HCT116 (cell line): ENCODE measurements around the gene FLVCR2.

Source experiments
- CBX3 ChIP-seq: IDR thresholded peaks from 2 replicates; pipeline ENCODE4 v1.6.1; 2012; ENCODE audit warnings: low read depth
- EGR1 ChIP-seq: IDR thresholded peaks from 2 replicates; pipeline ENCODE4 v1.6.1; 2012; ENCODE audit warnings: low read depth
- TF ChIP-seq, protein P1 (sequence below): IDR thresholded peaks from 2 replicates; pipeline ENCODE4 v1.6.1; 2011; ENCODE audit warnings: mild to moderate bottlenecking, low read length, moderate library complexity; ENCODE audit not compliant: insufficient replicate concordance; ENCODE audit errors: extremely low read depth
- TF ChIP-seq, protein P2 (sequence below), 3 experiments: fragments of 200-600 bp in 1 of 3; sonication (generic) in 1 of 3; IDR thresholded peaks in 2 of 3; conservative IDR thresholded peaks in 1 of 3; 2 replicates each; pipeline ENCODE4 v1.5.1; 2012 to 2017; ENCODE audit warnings: low read depth in 2 of 3, low read length in 2 of 3, antibody characterized with exemption in 1 of 3, borderline replicate concordance in 1 of 3, control low read depth in 1 of 3, mild to moderate bottlenecking in 1 of 3, mixed read lengths in 1 of 3, mixed run types in 1 of 3, moderate library complexity in 1 of 3; ENCODE audit not compliant: insufficient read depth in 1 of 3
- TF ChIP-seq, protein P3 (sequence below): IDR thresholded peaks from 2 replicates; pipeline ENCODE4 v1.6.1; 2012; ENCODE audit warnings: low read depth

DNA sequence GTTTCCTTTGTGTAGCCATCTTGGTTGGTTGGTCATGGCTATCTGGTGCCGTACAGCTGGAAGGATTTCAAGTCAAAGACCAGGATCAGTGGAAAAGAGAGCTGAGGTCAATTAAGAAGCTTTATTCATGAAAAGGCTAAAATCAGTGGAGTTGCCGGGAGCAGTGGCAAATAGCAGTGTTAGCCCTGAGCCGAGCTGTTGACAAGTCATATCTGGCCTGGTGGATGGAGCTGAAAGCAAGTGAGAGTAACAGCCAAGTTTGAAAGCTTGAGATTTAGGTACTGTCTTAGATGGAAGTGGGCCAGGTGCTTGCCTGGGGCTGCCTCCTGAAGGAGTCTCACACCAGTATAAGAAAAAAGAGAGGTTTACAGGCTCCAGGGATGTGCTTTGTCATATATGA is 47.2 kb upstream of the FLVCR2 start:
- TF ChIP-seq, protein P1, sequence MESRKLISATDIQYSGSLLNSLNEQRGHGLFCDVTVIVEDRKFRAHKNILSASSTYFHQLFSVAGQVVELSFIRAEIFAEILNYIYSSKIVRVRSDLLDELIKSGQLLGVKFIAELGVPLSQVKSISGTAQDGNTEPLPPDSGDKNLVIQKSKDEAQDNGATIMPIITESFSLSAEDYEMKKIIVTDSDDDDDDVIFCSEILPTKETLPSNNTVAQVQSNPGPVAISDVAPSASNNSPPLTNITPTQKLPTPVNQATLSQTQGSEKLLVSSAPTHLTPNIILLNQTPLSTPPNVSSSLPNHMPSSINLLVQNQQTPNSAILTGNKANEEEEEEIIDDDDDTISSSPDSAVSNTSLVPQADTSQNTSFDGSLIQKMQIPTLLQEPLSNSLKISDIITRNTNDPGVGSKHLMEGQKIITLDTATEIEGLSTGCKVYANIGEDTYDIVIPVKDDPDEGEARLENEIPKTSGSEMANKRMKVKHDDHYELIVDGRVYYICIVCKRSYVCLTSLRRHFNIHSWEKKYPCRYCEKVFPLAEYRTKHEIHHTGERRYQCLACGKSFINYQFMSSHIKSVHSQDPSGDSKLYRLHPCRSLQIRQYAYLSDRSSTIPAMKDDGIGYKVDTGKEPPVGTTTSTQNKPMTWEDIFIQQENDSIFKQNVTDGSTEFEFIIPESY = no peak
- TF ChIP-seq, protein P2, sequence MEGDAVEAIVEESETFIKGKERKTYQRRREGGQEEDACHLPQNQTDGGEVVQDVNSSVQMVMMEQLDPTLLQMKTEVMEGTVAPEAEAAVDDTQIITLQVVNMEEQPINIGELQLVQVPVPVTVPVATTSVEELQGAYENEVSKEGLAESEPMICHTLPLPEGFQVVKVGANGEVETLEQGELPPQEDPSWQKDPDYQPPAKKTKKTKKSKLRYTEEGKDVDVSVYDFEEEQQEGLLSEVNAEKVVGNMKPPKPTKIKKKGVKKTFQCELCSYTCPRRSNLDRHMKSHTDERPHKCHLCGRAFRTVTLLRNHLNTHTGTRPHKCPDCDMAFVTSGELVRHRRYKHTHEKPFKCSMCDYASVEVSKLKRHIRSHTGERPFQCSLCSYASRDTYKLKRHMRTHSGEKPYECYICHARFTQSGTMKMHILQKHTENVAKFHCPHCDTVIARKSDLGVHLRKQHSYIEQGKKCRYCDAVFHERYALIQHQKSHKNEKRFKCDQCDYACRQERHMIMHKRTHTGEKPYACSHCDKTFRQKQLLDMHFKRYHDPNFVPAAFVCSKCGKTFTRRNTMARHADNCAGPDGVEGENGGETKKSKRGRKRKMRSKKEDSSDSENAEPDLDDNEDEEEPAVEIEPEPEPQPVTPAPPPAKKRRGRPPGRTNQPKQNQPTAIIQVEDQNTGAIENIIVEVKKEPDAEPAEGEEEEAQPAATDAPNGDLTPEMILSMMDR (IDR thresholded peaks at IDR 0.05 in 2 of 3, conservative IDR thresholded peaks at IDR 0.05 in 1 of 3; ENCODE audit: borderline replicate concordance in 1 of 3, insufficient read depth in 1 of 3, low read depth in 2 of 3, low read length in 2 of 3) = no peak
- TF ChIP-seq, protein P3, sequence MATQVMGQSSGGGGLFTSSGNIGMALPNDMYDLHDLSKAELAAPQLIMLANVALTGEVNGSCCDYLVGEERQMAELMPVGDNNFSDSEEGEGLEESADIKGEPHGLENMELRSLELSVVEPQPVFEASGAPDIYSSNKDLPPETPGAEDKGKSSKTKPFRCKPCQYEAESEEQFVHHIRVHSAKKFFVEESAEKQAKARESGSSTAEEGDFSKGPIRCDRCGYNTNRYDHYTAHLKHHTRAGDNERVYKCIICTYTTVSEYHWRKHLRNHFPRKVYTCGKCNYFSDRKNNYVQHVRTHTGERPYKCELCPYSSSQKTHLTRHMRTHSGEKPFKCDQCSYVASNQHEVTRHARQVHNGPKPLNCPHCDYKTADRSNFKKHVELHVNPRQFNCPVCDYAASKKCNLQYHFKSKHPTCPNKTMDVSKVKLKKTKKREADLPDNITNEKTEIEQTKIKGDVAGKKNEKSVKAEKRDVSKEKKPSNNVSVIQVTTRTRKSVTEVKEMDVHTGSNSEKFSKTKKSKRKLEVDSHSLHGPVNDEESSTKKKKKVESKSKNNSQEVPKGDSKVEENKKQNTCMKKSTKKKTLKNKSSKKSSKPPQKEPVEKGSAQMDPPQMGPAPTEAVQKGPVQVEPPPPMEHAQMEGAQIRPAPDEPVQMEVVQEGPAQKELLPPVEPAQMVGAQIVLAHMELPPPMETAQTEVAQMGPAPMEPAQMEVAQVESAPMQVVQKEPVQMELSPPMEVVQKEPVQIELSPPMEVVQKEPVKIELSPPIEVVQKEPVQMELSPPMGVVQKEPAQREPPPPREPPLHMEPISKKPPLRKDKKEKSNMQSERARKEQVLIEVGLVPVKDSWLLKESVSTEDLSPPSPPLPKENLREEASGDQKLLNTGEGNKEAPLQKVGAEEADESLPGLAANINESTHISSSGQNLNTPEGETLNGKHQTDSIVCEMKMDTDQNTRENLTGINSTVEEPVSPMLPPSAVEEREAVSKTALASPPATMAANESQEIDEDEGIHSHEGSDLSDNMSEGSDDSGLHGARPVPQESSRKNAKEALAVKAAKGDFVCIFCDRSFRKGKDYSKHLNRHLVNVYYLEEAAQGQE = no peak
- no peak for TF ChIP-seq CBX3
- TF ChIP-seq EGR1 = no peak
